Measurements from ENCODE around the gene OR4Q3. TPM values are rescaled to one million over a fixed set of nuclear protein-coding genes. Genes with fewer than 3 reads are reported as not detected.

OR4Q3 gene
- not detected in 2 replicates for total RNA-seq (2013; cell fraction: nucleolus; rRNA removed)
- total RNA-seq (2014; rRNA removed) (not detected in 2 replicates), total RNA-seq (2014; rRNA removed; fragmentation: Illumina TruSeq; extraction: Trizol) (not detected in 2 replicates), total RNA-seq (2021) (not detected in 2 replicates), polyA plus RNA-seq (2011; rRNA removed) (not detected in 2 replicates), polyA plus RNA-seq (2014; fragmentation: Illumina TruSeq; extraction: Trizol) (not detected in 2 replicates), polyA plus RNA-seq (2014; fragmentation: Nextera tagmentation; extraction: Ambion mirVana) (not detected), polyA plus RNA-seq (2014; rRNA removed) (not detected in 2 replicates), polyA plus RNA-seq (2016; fragmentation: Nextera tagmentation; extraction: Ambion mirVana) (not detected), polyA minus RNA-seq (2011; rRNA and poly(A)+ RNA removed) (not detected in 2 replicates), Bru-seq, nascent RNA (not detected), BruChase-seq, experiment 1, labeled RNA remaining after a 6-hour chase (not detected), BruChase-seq, experiment 2, labeled RNA remaining after a 2-hour chase (not detected)
- polyA plus RNA-seq (2011; ENCODE audit: low read depth): not detected
- polyA plus RNA-seq (2011; cell fraction: cytosol; rRNA removed): not detected in 2 replicates
- not detected in 2 replicates for polyA plus RNA-seq (2011; cell fraction: nucleus; rRNA removed)
- not detected in 2 replicates for polyA plus RNA-seq (2012)
- polyA minus RNA-seq (2011; cell fraction: cytosol; rRNA and poly(A)+ RNA removed): not detected in 2 replicates
- not detected in 2 replicates for polyA minus RNA-seq (2011; cell fraction: nucleus; rRNA and poly(A)+ RNA removed)
- long read RNA-seq, experiment 1: 0 reads
- long read RNA-seq, experiment 2: 0 reads

- ChIA-PET SMC1A (ENCODE audit: uncharacterized antibody, unreplicated experiment) (no interaction called here), POLR2A (no interaction called here), RAD21 (ENCODE audit: unreplicated experiment) (no interaction called here), CTCF (no interaction called here)
- BruUV-seq (replicated peaks): no TSS peak
- TF ChIP-seq, protein P1, sequence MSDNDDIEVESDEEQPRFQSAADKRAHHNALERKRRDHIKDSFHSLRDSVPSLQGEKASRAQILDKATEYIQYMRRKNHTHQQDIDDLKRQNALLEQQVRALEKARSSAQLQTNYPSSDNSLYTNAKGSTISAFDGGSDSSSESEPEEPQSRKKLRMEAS (IDR thresholded peaks at IDR 0.05; ENCODE audit: low read depth, low read length): no peak
- no peaks in the 10 kb centered on the region for H3K36me3 ChIP-seq (ENCODE audit: control insufficient read depth in 2 of 2, insufficient read depth in 2 of 2, low read length in 1 of 2)
- H3K79me2 ChIP-seq (ENCODE audit: control insufficient read depth, insufficient read depth, low read length): no peaks in the 10 kb centered on the region
- ATAC-seq: no peak
- intact Hi-C loops (cut with micrococcal nuclease; ENCODE audit: unreplicated experiment): no loop called here
- no peak within 1 kb of the TSS for H3K4me3 ChIP-seq
- DNase-seq (ENCODE audit: low read depth, low spot score): no peak
- no peaks in the 10 kb centered on the region for H3K9me3 ChIP-seq (replicated peaks; ENCODE audit: control insufficient read depth, insufficient read depth, low read length)
- no peak for FAIRE-seq
- H3K9ac ChIP-seq (ENCODE audit: control insufficient read depth, insufficient read depth, low read length): no peak within 1 kb of the TSS
- H3K4me1 ChIP-seq (ENCODE audit: control insufficient read depth, insufficient read depth, low read length): no peaks in the 10 kb centered on the region
- H3K27me3 ChIP-seq (replicated peaks in 1 of 2; ENCODE audit: control insufficient read depth in 2 of 2, insufficient read depth in 2 of 2, low read length in 1 of 2): no peaks in the 10 kb centered on the region
- no peak within 1 kb of the TSS for H3K27ac ChIP-seq (ENCODE audit: control insufficient read depth, insufficient read depth)
- in situ Hi-C loops (cut with MboI): no loop called here
- no peak within 1 kb of the TSS for H3K4me2 ChIP-seq (ENCODE audit: control insufficient read depth, insufficient read depth)
- no peaks in the 10 kb centered on the region for H4K20me1 ChIP-seq (ENCODE audit: control insufficient read depth, insufficient read depth)
- no peak within 1 kb of the TSS for H2AFZ ChIP-seq (ENCODE audit: control insufficient read depth, low read depth, low read length)
- 96% methylated on average over 1 of the region's 1 CpG for WGBS (ENCODE audit: insufficient coverage, insufficient replicate concordance, low lambda C conversion rate, missing lambda C conversion rate)
These were observed at the start of gene OR4Q3 for GRCh38 chr14:19743256-19743655. TSS of gene OR4Q3 (plus strand) at chr14:19743571.

GRCh38 chr14:19729359-19729758, 14.0 kb upstream of the OR4Q3 start:
- no peak for DNase-seq (ENCODE audit: low read depth, low spot score)
- no peak for TF ChIP-seq NR2F1 (conservative IDR thresholded peaks at IDR 0.05)
- TF ChIP-seq ZBED1 (IDR thresholded peaks at IDR 0.05; ENCODE audit: borderline replicate concordance): no peak
- no peak for TF ChIP-seq TAF1 (IDR thresholded peaks at IDR 0.05; ENCODE audit: borderline replicate concordance, low read depth, low read length)
- Histone ChIP-seq H3K36me3 (ENCODE audit: control insufficient read depth in 2 of 2, insufficient read depth in 2 of 2, low read length in 1 of 2) (no peaks in the 10 kb centered on the region), H3K9me3 (replicated peaks; ENCODE audit: control insufficient read depth, insufficient read depth, low read length) (no peaks in the 10 kb centered on the region; the same call in 2 of the 3 replicates), H4K20me1 (ENCODE audit: control insufficient read depth, insufficient read depth) (no peaks in the 10 kb centered on the region), H3K79me2 (ENCODE audit: control insufficient read depth, insufficient read depth, low read length) (no peaks in the 10 kb centered on the region), H3K4me1 (ENCODE audit: control insufficient read depth, insufficient read depth, low read length) (no peaks in the 10 kb centered on the region), H3K27ac (ENCODE audit: control insufficient read depth, insufficient read depth) (no peak overlapping the region), H2AFZ (ENCODE audit: control insufficient read depth, low read depth, low read length) (no peak overlapping the region), H3K9ac (ENCODE audit: control insufficient read depth, insufficient read depth, low read length) (no peak overlapping the region), H3K4me2 (ENCODE audit: control insufficient read depth, insufficient read depth) (no peak overlapping the region), H3K4me3 (no peak overlapping the region), H3K27me3 (replicated peaks in 1 of 2; ENCODE audit: control insufficient read depth in 2 of 2, insufficient read depth in 2 of 2, low read length in 1 of 2) (no peaks in the 10 kb centered on the region)
- CTCF ChIA-PET: no interaction called here
- SMC1A ChIA-PET (ENCODE audit: uncharacterized antibody, unreplicated experiment): no interaction called here
- FAIRE-seq: no peak
- in situ Hi-C loops (cut with MboI): no loop called here
- intact Hi-C loops (cut with micrococcal nuclease; ENCODE audit: unreplicated experiment): no loop called here
- RAD21 ChIA-PET (ENCODE audit: unreplicated experiment): no interaction called here
- BruUV-seq (replicated peaks): no TSS peak
- ATAC-seq: no peak
- POLR2A ChIA-PET: no interaction called here

Measured in GM12878 (cell line).